Measurements from ENCODE around the gene NUDT15.
"Not testable (repeated sequence)": the region's sequence is repeated elsewhere in the genome, so short reads cannot be mapped to it uniquely, and the experiment has no call there.

Gene NUDT15

DNA sequence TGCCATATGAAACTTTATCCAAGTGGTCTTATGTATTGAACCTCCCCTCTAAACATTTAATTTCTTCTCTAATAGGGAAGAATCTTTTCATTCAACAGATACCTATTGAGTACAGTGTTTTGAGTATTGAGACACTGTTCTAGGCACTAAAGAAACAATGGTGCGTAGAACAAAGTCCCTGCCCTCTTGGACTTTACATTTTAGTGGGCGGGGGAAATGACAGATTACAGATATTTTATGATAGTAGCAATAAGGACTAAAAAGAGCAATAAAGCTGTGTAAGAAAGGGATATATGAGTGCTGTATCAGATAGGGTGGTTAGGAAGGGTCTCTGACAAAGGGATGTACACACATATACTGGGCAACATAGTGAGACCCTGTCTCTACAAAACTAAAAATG is 5.4 kb downstream of the NUDT15 start:
- H3K27ac ChIP-seq = no peak overlapping the region
- TF ChIP-seq, protein P1, sequence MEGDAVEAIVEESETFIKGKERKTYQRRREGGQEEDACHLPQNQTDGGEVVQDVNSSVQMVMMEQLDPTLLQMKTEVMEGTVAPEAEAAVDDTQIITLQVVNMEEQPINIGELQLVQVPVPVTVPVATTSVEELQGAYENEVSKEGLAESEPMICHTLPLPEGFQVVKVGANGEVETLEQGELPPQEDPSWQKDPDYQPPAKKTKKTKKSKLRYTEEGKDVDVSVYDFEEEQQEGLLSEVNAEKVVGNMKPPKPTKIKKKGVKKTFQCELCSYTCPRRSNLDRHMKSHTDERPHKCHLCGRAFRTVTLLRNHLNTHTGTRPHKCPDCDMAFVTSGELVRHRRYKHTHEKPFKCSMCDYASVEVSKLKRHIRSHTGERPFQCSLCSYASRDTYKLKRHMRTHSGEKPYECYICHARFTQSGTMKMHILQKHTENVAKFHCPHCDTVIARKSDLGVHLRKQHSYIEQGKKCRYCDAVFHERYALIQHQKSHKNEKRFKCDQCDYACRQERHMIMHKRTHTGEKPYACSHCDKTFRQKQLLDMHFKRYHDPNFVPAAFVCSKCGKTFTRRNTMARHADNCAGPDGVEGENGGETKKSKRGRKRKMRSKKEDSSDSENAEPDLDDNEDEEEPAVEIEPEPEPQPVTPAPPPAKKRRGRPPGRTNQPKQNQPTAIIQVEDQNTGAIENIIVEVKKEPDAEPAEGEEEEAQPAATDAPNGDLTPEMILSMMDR (IDR thresholded peaks at IDR 0.05) = no peak
- no peak for TF ChIP-seq ZFX (IDR thresholded peaks at IDR 0.05; ENCODE audit: borderline replicate concordance)

DNA sequence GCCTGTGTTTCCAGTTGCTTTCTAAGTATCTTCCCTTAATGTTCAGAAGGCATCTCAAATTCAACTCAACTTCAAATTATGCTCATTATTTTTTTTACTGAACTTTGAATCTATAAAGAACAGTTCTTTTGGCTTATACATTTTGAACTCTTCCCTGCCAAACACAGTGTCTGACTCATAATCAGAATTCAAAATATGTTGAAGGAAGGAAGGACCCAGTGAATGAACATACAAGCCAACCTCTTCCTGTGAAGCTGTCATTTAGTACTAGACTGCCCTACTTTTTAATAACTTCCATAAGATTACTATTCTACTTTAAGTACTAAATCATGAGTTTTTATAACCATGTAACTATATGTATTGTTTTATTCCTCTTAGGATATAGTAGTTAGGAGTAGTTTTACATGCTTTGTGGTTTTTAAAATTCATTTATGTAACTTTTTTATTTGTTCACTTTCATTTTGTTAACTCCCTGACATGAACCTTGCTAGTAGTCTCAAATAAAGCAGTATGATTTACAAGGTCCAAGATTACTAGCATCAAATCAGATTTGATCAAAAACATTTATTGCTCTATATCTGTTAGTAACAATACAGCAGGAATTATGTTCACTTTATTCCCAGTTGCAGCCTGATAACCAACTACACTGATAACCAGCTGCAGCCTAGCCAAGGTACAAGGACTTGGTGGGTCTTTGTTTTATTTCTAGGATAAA is 6.4 kb downstream of the NUDT15 start:
- H3K27ac ChIP-seq = no peak overlapping the region

DNA sequence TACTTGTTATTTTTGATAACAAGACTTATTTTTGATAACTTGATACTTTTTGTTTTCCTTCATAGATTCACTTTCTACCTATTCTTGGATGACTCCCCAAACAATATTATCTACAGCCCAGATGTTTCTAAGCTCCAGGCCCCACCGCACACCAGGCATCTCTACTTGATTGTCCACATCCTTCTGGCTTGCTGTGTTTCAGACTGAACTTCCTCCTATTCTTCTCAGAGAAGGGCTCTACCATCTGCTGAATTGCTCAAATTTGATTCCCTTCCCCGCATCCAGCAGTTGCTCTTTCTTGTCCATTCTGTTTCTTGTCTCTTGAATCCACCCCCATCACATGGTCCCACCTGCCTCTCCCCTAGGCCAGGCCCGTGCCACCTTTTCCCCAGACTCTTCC is 13.0 kb downstream of the NUDT15 start:
- no peak overlapping the region for H3K27ac ChIP-seq
- TF ChIP-seq ZFX (IDR thresholded peaks at IDR 0.05; ENCODE audit: borderline replicate concordance) = no peak
- TF ChIP-seq, protein P1 (IDR thresholded peaks at IDR 0.05) = no peak

More for the DNA sequence above, 6.4 kb downstream of the NUDT15 start:
- TF ChIP-seq, protein P1 (IDR thresholded peaks at IDR 0.05) = no peak
- TF ChIP-seq ZFX (IDR thresholded peaks at IDR 0.05; ENCODE audit: borderline replicate concordance) = no peak

DNA sequence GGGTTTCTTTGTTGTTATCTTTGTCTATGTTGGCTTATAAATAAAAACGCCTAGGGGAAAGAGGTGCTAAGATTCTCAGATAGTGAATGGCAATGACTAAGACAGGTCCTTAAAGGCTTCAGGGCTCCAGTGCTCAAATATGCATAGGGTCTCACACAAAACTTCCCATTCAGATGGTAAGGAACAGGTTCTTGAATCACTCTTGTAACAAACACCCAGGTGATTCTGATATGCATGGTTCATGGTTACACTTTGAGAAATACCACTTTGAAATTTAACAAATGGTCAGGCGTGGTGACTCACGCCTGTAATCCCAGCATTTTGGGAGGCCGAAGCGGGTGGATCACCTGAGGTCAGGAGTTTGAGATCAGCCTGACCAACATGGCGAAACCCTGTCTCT is 17.1 kb downstream of the NUDT15 start:
- TF ChIP-seq ZFX (IDR thresholded peaks at IDR 0.05; ENCODE audit: borderline replicate concordance) = no peak
- TF ChIP-seq, protein P1 (IDR thresholded peaks at IDR 0.05) = no peak
- no peak overlapping the region for H3K27ac ChIP-seq

DNA sequence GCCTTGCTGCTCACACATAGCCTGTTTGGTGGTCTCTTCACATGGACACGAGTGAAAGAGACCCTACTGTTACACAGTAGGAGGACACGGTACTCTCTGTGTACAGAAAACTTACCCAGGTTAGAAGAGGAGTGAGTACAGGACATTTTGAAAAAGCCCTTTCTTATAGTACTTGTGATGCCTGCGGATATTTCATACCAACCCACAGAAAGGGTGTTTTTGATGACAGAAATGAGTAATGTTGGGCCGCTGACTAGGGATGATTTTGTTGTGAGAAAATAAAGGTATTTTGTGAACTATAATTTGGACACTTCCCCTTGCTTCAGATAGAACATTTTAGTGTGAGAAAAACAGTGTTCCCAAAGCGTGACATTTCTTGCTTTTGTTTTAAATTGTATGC is 18.2 kb downstream of the NUDT15 start:
- TF ChIP-seq, protein P1 (IDR thresholded peaks at IDR 0.05) = no peak
- no peak for TF ChIP-seq ZFX (IDR thresholded peaks at IDR 0.05; ENCODE audit: borderline replicate concordance)
- no peak overlapping the region for H3K27ac ChIP-seq

DNA sequence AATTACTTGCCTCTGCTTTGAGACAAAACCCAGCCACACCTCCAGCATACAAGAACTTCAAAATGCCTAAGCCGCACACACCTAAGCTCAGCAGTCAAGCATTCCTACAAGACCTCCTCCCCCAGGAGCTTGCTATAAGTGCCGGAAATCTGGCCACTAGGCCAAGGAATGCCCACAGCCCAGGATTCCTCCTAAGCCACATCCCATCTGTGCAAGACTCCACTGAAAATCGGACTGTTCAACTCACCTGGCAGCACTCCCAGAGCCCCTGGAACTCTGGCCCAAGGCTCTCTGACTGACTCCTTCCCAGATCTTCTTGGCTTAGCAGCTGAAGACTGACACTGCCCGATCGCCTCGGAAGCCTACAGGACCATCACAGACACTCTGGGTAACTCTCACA is 21.0 kb downstream of the NUDT15 start:
- H3K27ac ChIP-seq = not testable (repeated sequence)

DNA sequence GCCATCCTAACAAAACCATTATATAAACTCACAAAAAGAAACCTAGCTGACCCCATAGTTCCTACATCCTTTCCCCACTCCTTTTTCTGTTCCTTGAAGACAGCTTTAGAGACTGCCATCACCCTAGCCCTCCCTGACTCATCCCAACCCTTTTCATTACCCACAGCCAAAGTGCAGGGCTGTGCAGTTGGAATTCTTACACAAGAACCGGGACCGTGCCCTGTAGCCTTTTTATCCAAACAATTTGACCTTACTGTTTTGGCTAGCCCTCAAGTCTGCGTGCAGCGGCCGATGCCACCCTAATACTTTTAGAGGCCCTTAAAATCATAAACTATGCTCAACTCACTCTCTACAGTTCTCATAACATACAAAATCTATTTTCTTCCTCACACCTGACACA is 22.4 kb downstream of the NUDT15 start:
- H3K27ac ChIP-seq = not testable (repeated sequence)

DNA sequence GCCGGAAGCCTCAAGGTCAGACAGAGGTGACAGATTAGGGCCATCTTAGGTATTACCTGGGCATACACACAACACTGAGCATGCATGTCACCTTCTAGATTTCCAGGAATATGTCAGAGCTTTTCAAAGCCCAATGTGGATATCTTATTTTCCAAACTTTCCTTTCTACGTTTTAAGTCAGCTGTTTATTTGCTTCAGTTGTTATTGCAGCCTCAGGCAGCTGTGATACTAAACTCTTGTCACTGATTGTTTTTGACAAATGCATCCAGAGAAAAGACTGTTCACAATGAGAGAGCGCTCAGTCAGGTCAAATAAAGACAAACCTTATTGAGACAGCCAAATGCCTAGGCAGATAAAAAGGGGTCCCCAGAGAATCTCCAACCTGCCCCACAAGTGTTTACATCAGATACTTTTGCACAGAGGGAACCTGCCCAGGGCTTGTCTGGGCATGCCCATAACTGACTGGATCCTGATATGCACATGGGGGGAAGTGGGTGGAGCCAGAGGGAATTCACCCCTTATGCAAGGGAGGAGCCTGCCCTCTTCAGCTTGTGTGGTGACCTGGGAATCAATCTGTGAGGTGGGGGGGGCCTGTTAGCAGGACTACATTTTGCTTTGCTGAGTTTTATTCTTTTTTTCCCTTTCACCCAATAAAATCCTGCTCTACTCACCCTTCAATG is 28.9 kb downstream of the NUDT15 start:
- H3K27ac ChIP-seq = no peak overlapping the region
- TF ChIP-seq, protein P1 (IDR thresholded peaks at IDR 0.05) = no peak
- TF ChIP-seq ZFX (IDR thresholded peaks at IDR 0.05; ENCODE audit: borderline replicate concordance) = no peak
